Panc1 (cell line): ENCODE measurements around the gene CIROP. TPM values are rescaled to one million over a fixed set of nuclear protein-coding genes. Genes with fewer than 3 reads are reported as not detected.

ENCODE experiments used
- ATAC-seq: fragments of 200-7000 bp; cut with Tn5 transposase; 2 replicates; pipeline ENCODE4 v1.9.1; 2020; ENCODE audit warnings: mild to moderate bottlenecking, moderate library complexity
- BruUV-seq: library from RNA; stranded (reverse); fragments of 400-500 nt; replicated peaks from 2 replicates; lab custom pipeline; 2021; lab: Mats Ljungman, UMichigan
- CTCF ChIA-PET: fragments of 300-600 bp; sonication (Branson Sonifier 250); formaldehyde crosslinking; loops from one replicate; lab custom pipeline; 2022; ENCODE audit warnings: antibody characterized with exemption; lab: Charles Lee
- POLR2A ChIA-PET: fragments of 300-600 bp; sonication (Branson Sonifier 250); formaldehyde crosslinking; loops from one replicate; lab custom pipeline; 2022; ENCODE audit warnings: antibody characterized with exemption; lab: Charles Lee
- DNase-seq: peaks from one replicate; pipeline ENCODE4 v3.0.0-alpha.2; 2010; ENCODE audit warnings: low read depth, low spot score
- H3K27ac ChIP-seq: 2 replicates; pipeline ENCODE4 v1.5.1; 2011; ENCODE audit warnings: mild to moderate bottlenecking, low read length, inconsistent platforms
- H3K27me3 ChIP-seq: fragments of 200-500 bp; sonication (Bioruptor generic); 2 replicates; pipeline ENCODE4 v1.6.0; 2014; ENCODE audit warnings: low read length, inconsistent platforms; ENCODE audit not compliant: control insufficient read depth, insufficient read depth
- H3K36me3 ChIP-seq: fragments of 200-500 bp; sonication (Bioruptor generic); 2 replicates; pipeline ENCODE4 v1.5.1; 2014; ENCODE audit warnings: inconsistent platforms, mild to moderate bottlenecking, low read length, moderate library complexity; ENCODE audit not compliant: control insufficient read depth, insufficient read depth
- H3K4me1 ChIP-seq: 2 replicates; pipeline ENCODE4 v1.5.1; 2011; ENCODE audit warnings: inconsistent platforms, mild to moderate bottlenecking, low read length, moderate library complexity; ENCODE audit not compliant: control insufficient read depth, insufficient read depth
- H3K4me3 ChIP-seq, 2 experiments: 2 replicates each; pipeline ENCODE4 v1.5.1; 2011 to 2012; ENCODE audit warnings: low read depth in 2 of 2, low read length in 2 of 2, mild to moderate bottlenecking in 2 of 2, inconsistent platforms in 1 of 2, moderate library complexity in 1 of 2
- H3K9me3 ChIP-seq: fragments of 200-500 bp; sonication (Bioruptor generic); 2 replicates; pipeline ENCODE4 v1.5.1; 2014; ENCODE audit warnings: low read depth, mild to moderate bottlenecking, inconsistent platforms, low read length, moderate library complexity; ENCODE audit not compliant: control insufficient read depth, insufficient read depth
- POLR2AphosphoS5 ChIP-seq: IDR thresholded peaks from 2 replicates; pipeline ENCODE4 v1.6.1; 2012; ENCODE audit warnings: mild to moderate bottlenecking, low read depth, low read length, moderate library complexity
- SIN3A ChIP-seq: IDR thresholded peaks from 2 replicates; pipeline ENCODE4 v1.6.1; 2012; ENCODE audit warnings: low read depth, mild to moderate bottlenecking, low read length, moderate library complexity, borderline replicate concordance; ENCODE audit not compliant: insufficient read depth
- TCF7L2 ChIP-seq: IDR thresholded peaks from 2 replicates; pipeline ENCODE4 v1.6.1; 2011; ENCODE audit warnings: mild to moderate bottlenecking, low read depth, low read length, inconsistent platforms
- in situ Hi-C: cut with HindIII; loops from 2 replicates; pipeline ENCODE4 v1.10.0; 2016; ENCODE audit warnings: low sequenced_read_pairs, low pct_unique_long_range_greater_than_20kb
- intact Hi-C: fragments of 100-400 bp; cut with micrococcal nuclease; formaldehyde crosslinking; loops from one replicate; pipeline ENCODE4 v1.10.0; 2022; ENCODE audit not compliant: unreplicated experiment
- total RNA-seq: library from RNA; stranded (reverse); gene quantifications from one replicate; pipeline ENCODE4 v1.2.1, GENCODE V29; 2021; ENCODE audit not compliant: unreplicated experiment
- TF ChIP-seq, protein P1 (sequence below): fragments of 450-650 bp; IDR thresholded peaks from 2 replicates; pipeline ENCODE4 v1.5.1; 2017; ENCODE audit warnings: mild to moderate bottlenecking
- TF ChIP-seq, protein P2 (sequence below), 2 experiments: IDR thresholded peaks; 2 replicates each; pipeline ENCODE4 v1.6.1; 2011 to 2012; ENCODE audit warnings: low read depth in 2 of 2, control low read depth in 1 of 2, low read length in 1 of 2, mild to moderate bottlenecking in 1 of 2, moderate library complexity in 1 of 2; ENCODE audit not compliant: insufficient read depth in 1 of 2

CIROP gene
- total RNA-seq, 1 experiment from 2014 or later = not detected

DNA sequence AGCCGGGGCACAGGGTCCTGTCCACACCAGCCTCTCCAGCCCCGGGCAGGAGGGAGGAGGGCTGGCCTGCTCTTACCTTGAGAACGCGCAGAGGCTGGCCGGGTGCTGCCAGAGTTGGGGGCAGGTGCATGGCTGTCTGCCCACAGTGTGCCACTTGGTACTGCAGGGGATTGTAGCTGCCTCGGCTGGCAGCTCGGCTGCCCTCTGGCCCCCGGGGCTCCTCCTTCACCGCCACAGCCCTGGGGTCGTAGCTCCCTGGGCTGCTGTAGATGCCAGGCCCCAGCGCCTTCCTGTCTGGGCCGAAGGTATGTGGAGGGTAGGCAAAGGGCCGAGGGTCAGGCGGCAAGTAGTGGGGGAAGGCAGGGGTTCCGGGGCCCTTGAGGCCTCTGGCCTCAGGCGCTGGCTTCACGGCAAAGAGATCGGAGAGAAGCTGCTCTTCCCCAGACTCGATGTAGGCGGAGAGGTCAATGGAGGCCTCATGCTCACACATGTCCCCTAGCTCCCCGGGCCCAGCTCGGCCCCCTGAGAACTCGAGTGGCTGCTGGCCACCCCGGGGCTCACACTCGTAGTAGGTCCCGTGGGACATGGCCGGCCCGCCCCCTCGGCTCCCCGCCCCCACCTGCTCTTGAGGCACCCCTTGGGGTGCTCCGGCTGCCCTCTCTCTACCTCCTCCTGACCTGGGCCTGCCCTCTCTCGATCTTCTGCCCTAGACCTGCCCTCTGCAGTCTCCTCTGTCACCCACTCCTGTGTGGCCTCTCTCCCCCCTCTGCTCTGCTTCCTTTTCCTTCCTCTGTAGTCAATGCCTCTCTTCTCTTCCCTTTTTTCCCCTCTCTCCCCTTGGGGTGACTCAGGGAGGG, 13.9 kb upstream of the CIROP start, which contains the start of gene CEBPE:
Gene CEBPE (minus strand): TSS at position 750 of the 857 bp plus-strand sequence. CDS start 164 bp downstream, at position 586.
- Histone ChIP-seq H3K27ac (no peak within 1 kb of the TSS), H3K4me1 (no peaks in the 10 kb centered on the region), H3K9me3 (no peaks in the 10 kb centered on the region), H3K36me3 (no peaks in the 10 kb centered on the region), H3K4me3 (no peak within 1 kb of the TSS), H3K27me3 (no peaks in the 10 kb centered on the region)
- no TSS peak for BruUV-seq
- intact Hi-C loops (no loop called here), in situ Hi-C loops (no loop called here)
- POLR2A ChIA-PET = no interaction called here
- ATAC-seq (no peak), DNase-seq (no peak)
- CTCF ChIA-PET = interaction anchor here (3.2 kb wide), 1 partner anchor 68 kb away, joined by 30 read pairs; no protein-coding TSS in a partner anchor
- no peak for TF ChIP-seq SIN3A
- no peak for TF ChIP-seq TCF7L2
- TF ChIP-seq, protein P1, sequence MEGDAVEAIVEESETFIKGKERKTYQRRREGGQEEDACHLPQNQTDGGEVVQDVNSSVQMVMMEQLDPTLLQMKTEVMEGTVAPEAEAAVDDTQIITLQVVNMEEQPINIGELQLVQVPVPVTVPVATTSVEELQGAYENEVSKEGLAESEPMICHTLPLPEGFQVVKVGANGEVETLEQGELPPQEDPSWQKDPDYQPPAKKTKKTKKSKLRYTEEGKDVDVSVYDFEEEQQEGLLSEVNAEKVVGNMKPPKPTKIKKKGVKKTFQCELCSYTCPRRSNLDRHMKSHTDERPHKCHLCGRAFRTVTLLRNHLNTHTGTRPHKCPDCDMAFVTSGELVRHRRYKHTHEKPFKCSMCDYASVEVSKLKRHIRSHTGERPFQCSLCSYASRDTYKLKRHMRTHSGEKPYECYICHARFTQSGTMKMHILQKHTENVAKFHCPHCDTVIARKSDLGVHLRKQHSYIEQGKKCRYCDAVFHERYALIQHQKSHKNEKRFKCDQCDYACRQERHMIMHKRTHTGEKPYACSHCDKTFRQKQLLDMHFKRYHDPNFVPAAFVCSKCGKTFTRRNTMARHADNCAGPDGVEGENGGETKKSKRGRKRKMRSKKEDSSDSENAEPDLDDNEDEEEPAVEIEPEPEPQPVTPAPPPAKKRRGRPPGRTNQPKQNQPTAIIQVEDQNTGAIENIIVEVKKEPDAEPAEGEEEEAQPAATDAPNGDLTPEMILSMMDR = no peak
- TF ChIP-seq POLR2AphosphoS5 = no peak
- TF ChIP-seq, protein P2, sequence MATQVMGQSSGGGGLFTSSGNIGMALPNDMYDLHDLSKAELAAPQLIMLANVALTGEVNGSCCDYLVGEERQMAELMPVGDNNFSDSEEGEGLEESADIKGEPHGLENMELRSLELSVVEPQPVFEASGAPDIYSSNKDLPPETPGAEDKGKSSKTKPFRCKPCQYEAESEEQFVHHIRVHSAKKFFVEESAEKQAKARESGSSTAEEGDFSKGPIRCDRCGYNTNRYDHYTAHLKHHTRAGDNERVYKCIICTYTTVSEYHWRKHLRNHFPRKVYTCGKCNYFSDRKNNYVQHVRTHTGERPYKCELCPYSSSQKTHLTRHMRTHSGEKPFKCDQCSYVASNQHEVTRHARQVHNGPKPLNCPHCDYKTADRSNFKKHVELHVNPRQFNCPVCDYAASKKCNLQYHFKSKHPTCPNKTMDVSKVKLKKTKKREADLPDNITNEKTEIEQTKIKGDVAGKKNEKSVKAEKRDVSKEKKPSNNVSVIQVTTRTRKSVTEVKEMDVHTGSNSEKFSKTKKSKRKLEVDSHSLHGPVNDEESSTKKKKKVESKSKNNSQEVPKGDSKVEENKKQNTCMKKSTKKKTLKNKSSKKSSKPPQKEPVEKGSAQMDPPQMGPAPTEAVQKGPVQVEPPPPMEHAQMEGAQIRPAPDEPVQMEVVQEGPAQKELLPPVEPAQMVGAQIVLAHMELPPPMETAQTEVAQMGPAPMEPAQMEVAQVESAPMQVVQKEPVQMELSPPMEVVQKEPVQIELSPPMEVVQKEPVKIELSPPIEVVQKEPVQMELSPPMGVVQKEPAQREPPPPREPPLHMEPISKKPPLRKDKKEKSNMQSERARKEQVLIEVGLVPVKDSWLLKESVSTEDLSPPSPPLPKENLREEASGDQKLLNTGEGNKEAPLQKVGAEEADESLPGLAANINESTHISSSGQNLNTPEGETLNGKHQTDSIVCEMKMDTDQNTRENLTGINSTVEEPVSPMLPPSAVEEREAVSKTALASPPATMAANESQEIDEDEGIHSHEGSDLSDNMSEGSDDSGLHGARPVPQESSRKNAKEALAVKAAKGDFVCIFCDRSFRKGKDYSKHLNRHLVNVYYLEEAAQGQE (IDR thresholded peaks at IDR 0.05; ENCODE audit: insufficient read depth in 1 of 2, low read depth in 2 of 2, low read length in 1 of 2) = no peak

DNA sequence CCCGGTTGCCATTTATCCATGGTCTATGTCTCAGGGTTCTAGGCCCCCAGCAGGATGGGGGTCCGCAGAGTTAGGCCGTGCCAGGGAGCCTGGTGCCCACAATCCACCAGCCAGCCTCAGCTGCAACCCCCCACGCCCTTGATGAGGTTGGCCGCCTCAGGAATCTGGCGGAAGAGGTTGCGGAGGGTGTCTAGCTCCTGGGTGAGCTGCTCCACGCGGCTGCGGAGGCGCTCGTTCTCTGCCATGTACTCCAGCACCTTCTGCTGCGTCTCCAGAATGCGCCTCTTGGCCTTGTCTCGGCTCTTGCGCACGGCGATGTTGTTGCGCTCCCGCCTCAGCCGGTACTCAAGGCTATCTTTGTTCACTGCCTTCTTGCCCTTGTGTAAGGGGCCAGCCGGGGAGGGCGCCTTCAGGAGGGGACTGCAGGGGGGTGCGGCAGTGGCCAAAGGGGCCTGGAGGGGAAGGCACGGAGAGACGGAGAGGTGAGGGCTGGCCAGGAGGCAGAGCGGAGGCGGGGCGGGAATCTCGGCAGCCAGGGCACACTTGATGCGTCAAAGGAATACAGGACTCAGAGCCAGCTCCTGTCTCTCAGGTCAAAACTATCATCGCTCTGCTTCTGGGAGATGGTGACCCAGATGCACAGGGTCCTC, 12.7 kb upstream of the CIROP start:
- no TSS peak for BruUV-seq
- ChIA-PET CTCF (no interaction called here), POLR2A (no interaction called here)
- H3K9me3 ChIP-seq = no peaks in the 10 kb centered on the region
- no peaks in the 10 kb centered on the region for H3K36me3 ChIP-seq
- intact Hi-C loops = no loop called here
- no peak overlapping the region for H3K27ac ChIP-seq
- in situ Hi-C loops = no loop called here
- DNase-seq (no peak), ATAC-seq (no peak)
- no peaks in the 10 kb centered on the region for H3K4me1 ChIP-seq
- no peak overlapping the region for H3K4me3 ChIP-seq
- TF ChIP-seq, protein P1 = no peak
- TF ChIP-seq SIN3A (no peak), POLR2AphosphoS5 (no peak), TCF7L2 (no peak)
- TF ChIP-seq, protein P2 (IDR thresholded peaks at IDR 0.05; ENCODE audit: insufficient read depth in 1 of 2, low read depth in 2 of 2, low read length in 1 of 2) = no peak
- no peaks in the 10 kb centered on the region for H3K27me3 ChIP-seq
